Activated naive CD4-positive, alpha-beta T cell treated with anti-CD3 and anti-CD28 coated beads, Interleukin-2, amount 50 U/mL, for 72 hours (primary cell): ENCODE measurements around the gene LST1. TPM values are rescaled to one million over a fixed set of nuclear protein-coding genes. Genes with fewer than 3 reads are reported as not detected.

Source experiments
- ATAC-seq, 2 donors: fragments of 150-1000 bp; cut with Tn5 transposase; 2 replicates each; pipeline ENCODE4 v1.10.0; 2021; ENCODE audit warnings: mild to moderate bottlenecking in 2 of 2, moderate library complexity in 2 of 2
- DNase-seq, 2 donors: peaks; one replicate each; pipeline ENCODE4 v3.0.0; 2021 to 2022; ENCODE audit warnings: low spot score in 2 of 2
- H3K27ac Mint-ChIP-seq, 2 donors: one replicate each; pipeline ENCODE4 v1.8.0; 2022; ENCODE audit warnings: mild to moderate bottlenecking in 2 of 2, mixed read lengths in 2 of 2
- H3K36me3 Mint-ChIP-seq, 2 donors: one replicate each; pipeline ENCODE4 v1.8.0; 2022; ENCODE audit warnings: mixed read lengths in 2 of 2
- H3K9me3 Mint-ChIP-seq, 2 donors: one replicate each; pipeline ENCODE4 v1.8.0; 2022; ENCODE audit warnings: mixed read lengths in 2 of 2
- total RNA-seq, 2 donors: library from RNA; stranded (reverse); gene quantifications; one replicate each; pipeline ENCODE4 v1.2.3, GENCODE V29; 2022

LST1 gene
- total RNA-seq, 2 donors from 2014 or later = 18.2 to 21.6 TPM

GRCh38 chr6:31557443-31558317, 28.4 kb upstream of the LST1 start:
- Mint-ChIP-seq H3K9me3 (peaks cover 0 to 7% of the 10 kb centered on the region in 2 donors), H3K27ac (peak overlapping the region; percentile 20 to 85), H3K36me3 (peaks cover 9 to 24% of the 10 kb centered on the region in 2 donors)
- DNase-seq = no peak
- ATAC-seq = no peak

- DNase-seq = no peak
- peaks cover 0 to 7% of the 10 kb centered on the region in 2 donors for H3K9me3 Mint-ChIP-seq
- H3K36me3 Mint-ChIP-seq = peaks cover 9 to 20% of the 10 kb centered on the region in 2 donors
- H3K27ac Mint-ChIP-seq = peak overlapping the region; percentile 20 to 85
- ATAC-seq = no peak
Observed at GRCh38 chr6:31558318-31558625, 27.8 kb upstream of the LST1 start.

- H3K27ac Mint-ChIP-seq = peak overlapping the region; percentile 85 to 90
- ATAC-seq (peak; percentile 61 to 64), DNase-seq (peak in 1 of 2 donors; percentile 82)
- peaks cover 0 to 7% of the 10 kb centered on the region in 2 donors for H3K9me3 Mint-ChIP-seq
- H3K36me3 Mint-ChIP-seq = peaks cover 13 to 22% of the 10 kb centered on the region in 2 donors
Observed at GRCh38 chr6:31558631-31559500, 27.2 kb upstream of the LST1 start.

GRCh38 chr6:31559606-31559957, 26.5 kb upstream of the LST1 start:
- H3K9me3 Mint-ChIP-seq = peaks cover 0 to 7% of the 10 kb centered on the region in 2 donors
- ATAC-seq = peak; percentile 4 to 41
- H3K36me3 Mint-ChIP-seq = peaks cover 16 to 25% of the 10 kb centered on the region in 2 donors
- H3K27ac Mint-ChIP-seq = peak overlapping the region; percentile 85 to 90
- no peak for DNase-seq

- ATAC-seq (peak; percentile 62 to 69), DNase-seq (peak in 1 of 2 donors; percentile 78)
- peaks cover 0 to 7% of the 10 kb centered on the region in 2 donors for H3K9me3 Mint-ChIP-seq
- H3K36me3 Mint-ChIP-seq = peaks cover 21 to 30% of the 10 kb centered on the region in 2 donors
- H3K27ac Mint-ChIP-seq = peak overlapping the region; percentile 85 to 90
Observed at GRCh38 chr6:31559958-31560696, 25.9 kb upstream of the LST1 start.

GRCh38 chr6:31560697-31561058, 25.4 kb upstream of the LST1 start:
- DNase-seq = no peak
- ATAC-seq = no peak
- Mint-ChIP-seq H3K9me3 (peaks cover 0 to 7% of the 10 kb centered on the region in 2 donors), H3K36me3 (peaks cover 22 to 31% of the 10 kb centered on the region in 2 donors), H3K27ac (peak overlapping the region; percentile 85 to 90)

- peaks cover 15 to 19% of the 10 kb centered on the region in 2 donors for H3K36me3 Mint-ChIP-seq
- peak overlapping the region; percentile 56 to 88 for H3K27ac Mint-ChIP-seq
- DNase-seq = peak in 1 of 2 donors; percentile 70
- ATAC-seq = peak; percentile 38 to 41
- H3K9me3 Mint-ChIP-seq = no peaks in the 10 kb centered on the region
Observed at GRCh38 chr6:31567531-31568370, 18.3 kb upstream of the LST1 start.

- Mint-ChIP-seq H3K27ac (peak overlapping the region; percentile 56 to 88), H3K9me3 (no peaks in the 10 kb centered on the region), H3K36me3 (peaks cover 23 to 27% of the 10 kb centered on the region in 2 donors)
- peak; percentile 67 to 85 for DNase-seq
- peak; percentile 68 to 74 for ATAC-seq
Observed at GRCh38 chr6:31568537-31568961, 17.5 kb upstream of the LST1 start.

GRCh38 chr6:31569861-31570536, 16.1 kb upstream of the LST1 start:
- Mint-ChIP-seq H3K27ac (peak overlapping the region in 1 of 2 donors; percentile 3), H3K36me3 (peaks cover 16 to 26% of the 10 kb centered on the region in 2 donors), H3K9me3 (no peaks in the 10 kb centered on the region)
- ATAC-seq (no peak), DNase-seq (no peak)

GRCh38 chr6:31572041-31572911, 13.8 kb upstream of the LST1 start, which contains the start of gene LTA:
Gene LTA (plus strand): TSS chr6:31572289. CDS start chr6:31572743, 454 bp downstream.
- DNase-seq (peak; percentile 71 to 87), ATAC-seq (peak; percentile 44 to 57)
- Mint-ChIP-seq H3K36me3 (peaks cover 34 to 45% of the 10 kb centered on the region in 2 donors), H3K27ac (peak within 1 kb of the TSS; percentile 93 to 98), H3K9me3 (no peaks in the 10 kb centered on the region)

GRCh38 chr6:31573239-31574105, 12.6 kb upstream of the LST1 start:
- Mint-ChIP-seq H3K27ac (peak overlapping the region; percentile 93 to 98), H3K36me3 (peaks cover 44 to 54% of the 10 kb centered on the region in 2 donors), H3K9me3 (no peaks in the 10 kb centered on the region)
- ATAC-seq = no peak
- DNase-seq = no peak

GRCh38 chr6:31574106-31575061, 11.7 kb upstream of the LST1 start:
- ATAC-seq = peak in 1 of 2 donors; percentile 15
- peak in 1 of 2 donors; percentile 78 for DNase-seq
- peak overlapping the region; percentile 93 to 98 for H3K27ac Mint-ChIP-seq
- peaks cover 48 to 63% of the 10 kb centered on the region in 2 donors for H3K36me3 Mint-ChIP-seq
- no peaks in the 10 kb centered on the region for H3K9me3 Mint-ChIP-seq
